ENCODE measurements around the gene AGO3.

DNA sequence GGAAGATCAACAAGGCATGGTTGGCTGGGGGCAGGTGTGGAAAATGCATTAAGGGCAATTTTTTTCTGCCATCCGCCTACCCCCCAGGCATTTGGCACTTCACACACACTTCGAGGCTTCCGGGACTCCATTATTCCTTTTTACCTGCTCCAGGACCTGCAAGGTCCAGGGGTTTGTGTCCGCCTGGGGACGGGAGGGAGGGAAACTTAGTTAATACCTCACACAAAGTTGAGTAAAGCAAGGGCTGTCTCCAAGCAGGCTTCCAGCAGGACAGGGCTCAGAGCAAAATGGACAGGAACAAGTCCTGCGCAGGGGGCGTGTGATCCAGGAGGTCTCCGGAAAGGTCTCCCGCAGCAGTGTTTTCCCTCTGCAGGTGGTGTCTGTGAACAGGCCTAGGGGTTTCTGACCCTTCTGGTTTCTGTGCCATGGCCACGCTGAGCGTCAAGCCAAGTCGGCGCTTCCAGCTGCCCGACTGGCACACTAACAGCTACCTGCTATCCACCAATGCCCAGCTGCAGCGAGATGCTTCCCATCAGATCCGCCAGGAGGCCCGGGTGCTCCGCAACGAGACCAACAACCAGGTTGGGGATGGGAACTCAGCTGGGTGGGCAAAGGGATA, 153.7 kb downstream of the AGO3 start:
- TF ChIP-seq, protein P1, sequence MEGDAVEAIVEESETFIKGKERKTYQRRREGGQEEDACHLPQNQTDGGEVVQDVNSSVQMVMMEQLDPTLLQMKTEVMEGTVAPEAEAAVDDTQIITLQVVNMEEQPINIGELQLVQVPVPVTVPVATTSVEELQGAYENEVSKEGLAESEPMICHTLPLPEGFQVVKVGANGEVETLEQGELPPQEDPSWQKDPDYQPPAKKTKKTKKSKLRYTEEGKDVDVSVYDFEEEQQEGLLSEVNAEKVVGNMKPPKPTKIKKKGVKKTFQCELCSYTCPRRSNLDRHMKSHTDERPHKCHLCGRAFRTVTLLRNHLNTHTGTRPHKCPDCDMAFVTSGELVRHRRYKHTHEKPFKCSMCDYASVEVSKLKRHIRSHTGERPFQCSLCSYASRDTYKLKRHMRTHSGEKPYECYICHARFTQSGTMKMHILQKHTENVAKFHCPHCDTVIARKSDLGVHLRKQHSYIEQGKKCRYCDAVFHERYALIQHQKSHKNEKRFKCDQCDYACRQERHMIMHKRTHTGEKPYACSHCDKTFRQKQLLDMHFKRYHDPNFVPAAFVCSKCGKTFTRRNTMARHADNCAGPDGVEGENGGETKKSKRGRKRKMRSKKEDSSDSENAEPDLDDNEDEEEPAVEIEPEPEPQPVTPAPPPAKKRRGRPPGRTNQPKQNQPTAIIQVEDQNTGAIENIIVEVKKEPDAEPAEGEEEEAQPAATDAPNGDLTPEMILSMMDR (IDR thresholded peaks at IDR 0.05; ENCODE audit: insufficient read depth, low read depth, low read length): no peak
- TF ChIP-seq EZH2 (IDR thresholded peaks at IDR 0.05; ENCODE audit: insufficient read depth, low read length): no peak

All from astrocyte (in vitro differentiated cells and primary cell).